ENCODE results near the gene LSM10. TPM values are rescaled to one million over a fixed set of nuclear protein-coding genes. Genes with fewer than 3 reads are reported as not detected.
A peak's percentile ranks its signal among the peaks of the same experiment; 100 is the strongest.

LSM10 gene
- total and polyA plus RNA-seq, 10 donors: 42.9 to 87.6 (median 59.2) TPM

DNA sequence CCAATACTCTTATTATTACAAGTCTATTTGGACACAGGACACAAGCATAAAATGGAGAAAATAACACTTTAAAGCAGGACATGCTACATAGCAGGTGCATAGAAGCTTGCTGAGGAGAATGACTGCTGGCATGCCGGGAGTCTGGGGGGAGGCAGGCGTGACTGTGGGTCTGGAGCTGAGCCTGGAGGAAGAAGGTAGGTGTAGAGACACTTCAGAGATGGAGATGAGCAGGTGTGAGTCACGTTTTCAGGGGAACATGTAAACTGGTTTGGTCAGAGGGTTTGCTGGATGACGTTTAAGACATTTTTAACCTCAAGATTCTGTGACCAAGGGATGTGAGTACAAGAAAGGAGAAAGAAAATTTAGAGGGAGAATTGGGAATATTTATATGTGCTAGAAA lies 28.1 kb upstream of the LSM10 start:
- H3K9me3 ChIP-seq: no peaks in the 10 kb centered on the region
- no peak overlapping the region for H3K4me3 ChIP-seq
- H3K27ac ChIP-seq: no peak overlapping the region
- no peaks in the 10 kb centered on the region for H3K27me3 ChIP-seq (replicated peaks in 1 of 7)
- H3K4me1 ChIP-seq: peaks cover 0 to 13% (median 2%) of the 10 kb centered on the region in 6 donors
- peaks cover 0 to 9% (median 0%) of the 10 kb centered on the region in 6 donors for H3K36me3 ChIP-seq
- 74 to 87% (median 78%) methylated on average over 4 of the region's 4 CpGs for WGBS, 5 donors
- TF ChIP-seq POLR2AphosphoS5 (IDR thresholded peaks at IDR 0.05) (no peak), POLR2A (IDR thresholded peaks at IDR 0.05) (no peak)
- TF ChIP-seq, protein P1, sequence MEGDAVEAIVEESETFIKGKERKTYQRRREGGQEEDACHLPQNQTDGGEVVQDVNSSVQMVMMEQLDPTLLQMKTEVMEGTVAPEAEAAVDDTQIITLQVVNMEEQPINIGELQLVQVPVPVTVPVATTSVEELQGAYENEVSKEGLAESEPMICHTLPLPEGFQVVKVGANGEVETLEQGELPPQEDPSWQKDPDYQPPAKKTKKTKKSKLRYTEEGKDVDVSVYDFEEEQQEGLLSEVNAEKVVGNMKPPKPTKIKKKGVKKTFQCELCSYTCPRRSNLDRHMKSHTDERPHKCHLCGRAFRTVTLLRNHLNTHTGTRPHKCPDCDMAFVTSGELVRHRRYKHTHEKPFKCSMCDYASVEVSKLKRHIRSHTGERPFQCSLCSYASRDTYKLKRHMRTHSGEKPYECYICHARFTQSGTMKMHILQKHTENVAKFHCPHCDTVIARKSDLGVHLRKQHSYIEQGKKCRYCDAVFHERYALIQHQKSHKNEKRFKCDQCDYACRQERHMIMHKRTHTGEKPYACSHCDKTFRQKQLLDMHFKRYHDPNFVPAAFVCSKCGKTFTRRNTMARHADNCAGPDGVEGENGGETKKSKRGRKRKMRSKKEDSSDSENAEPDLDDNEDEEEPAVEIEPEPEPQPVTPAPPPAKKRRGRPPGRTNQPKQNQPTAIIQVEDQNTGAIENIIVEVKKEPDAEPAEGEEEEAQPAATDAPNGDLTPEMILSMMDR (IDR thresholded peaks at IDR 0.05 in 8 of 11, conservative IDR thresholded peaks at IDR 0.05 in 3 of 11): no peak
- intact Hi-C loops (cut with DNase I; ENCODE audit: low total_unique reads): no loop called here
- DNase-seq: no peak

GRCh38 chr1:36421649-36422048 lies 23.9 kb upstream of the LSM10 start:
- Histone ChIP-seq H3K27ac (peak overlapping the region in 2 of 8 donors; percentile 61 to 75), H3K36me3 (peaks cover 0 to 9% (median 2%) of the 10 kb centered on the region in 6 donors), H3K4me3 (no peak overlapping the region), H3K9me3 (no peaks in the 10 kb centered on the region), H3K4me1 (peaks cover 4 to 31% (median 13%) of the 10 kb centered on the region in 6 donors), H3K27me3 (replicated peaks in 1 of 7) (no peaks in the 10 kb centered on the region)
- no peak for DNase-seq
- TF ChIP-seq POLR2AphosphoS5 (IDR thresholded peaks at IDR 0.05): no peak
- no peak for TF ChIP-seq POLR2A (IDR thresholded peaks at IDR 0.05)
- TF ChIP-seq, protein P1 (IDR thresholded peaks at IDR 0.05 in 8 of 11, conservative IDR thresholded peaks at IDR 0.05 in 3 of 11): no peak
- WGBS, 5 donors: 86 to 91% (median 88%) methylated on average over 7 of the region's 7 CpGs
- intact Hi-C loops (cut with DNase I; ENCODE audit: low total_unique reads): no loop called here

DNA sequence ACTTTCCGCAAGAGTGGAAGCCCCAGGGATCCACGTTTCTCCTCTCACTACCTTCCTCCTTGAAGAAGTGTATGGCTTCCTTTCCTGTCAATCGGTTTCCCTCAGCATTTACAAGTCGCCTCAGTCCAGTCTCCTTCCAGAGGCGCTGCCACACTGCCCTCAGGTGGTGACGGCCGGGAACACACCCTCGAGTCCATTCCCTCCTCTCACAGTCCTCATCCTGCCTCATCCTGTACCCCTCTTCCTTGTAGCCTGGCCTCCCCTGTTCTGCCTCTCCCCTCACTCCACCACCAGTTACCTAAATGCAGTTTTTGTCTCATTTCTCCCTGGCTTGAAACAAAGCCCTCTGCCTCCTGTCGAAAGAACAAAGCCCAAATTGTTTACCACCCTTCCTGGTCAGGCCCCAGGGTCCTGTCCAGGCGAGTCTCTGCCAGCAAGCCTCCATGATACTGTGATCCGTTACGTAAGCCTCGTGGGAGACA lies 23.2 kb upstream of the LSM10 start:
- peak in 2 of 3 donors; percentile 72 to 79 for TF ChIP-seq POLR2AphosphoS5 (IDR thresholded peaks at IDR 0.05)
- TF ChIP-seq, protein P1 (IDR thresholded peaks at IDR 0.05 in 8 of 11, conservative IDR thresholded peaks at IDR 0.05 in 3 of 11): peak; percentile 88 to 98 (median 96)
- TF ChIP-seq POLR2A (IDR thresholded peaks at IDR 0.05): no peak
- WGBS, 5 donors: 17 to 25% (median 20%) methylated on average over 13 of the region's 13 CpGs
- peaks cover 4 to 31% (median 13%) of the 10 kb centered on the region in 6 donors for H3K4me1 ChIP-seq
- H3K36me3 ChIP-seq: peaks cover 0 to 9% (median 2%) of the 10 kb centered on the region in 6 donors
- DNase-seq: peak; percentile 96
- no peaks in the 10 kb centered on the region for H3K9me3 ChIP-seq
- no peak overlapping the region for H3K4me3 ChIP-seq
- no peaks in the 10 kb centered on the region for H3K27me3 ChIP-seq (replicated peaks in 1 of 7)
- H3K27ac ChIP-seq: peak overlapping the region in 7 of 8 donors; percentile 12 to 75 (median 58)
- intact Hi-C loops (cut with DNase I; ENCODE audit: low total_unique reads): no loop called here

GRCh38 chr1:36420409-36420808 lies 22.7 kb upstream of the LSM10 start:
- Histone ChIP-seq H3K36me3 (peaks cover 0 to 9% (median 2%) of the 10 kb centered on the region in 6 donors), H3K9me3 (no peaks in the 10 kb centered on the region), H3K4me1 (peaks cover 4 to 31% (median 13%) of the 10 kb centered on the region in 6 donors), H3K4me3 (no peak overlapping the region), H3K27ac (peak overlapping the region in 7 of 8 donors; percentile 12 to 75 (median 58)), H3K27me3 (replicated peaks in 1 of 7) (no peaks in the 10 kb centered on the region)
- TF ChIP-seq POLR2AphosphoS5 (IDR thresholded peaks at IDR 0.05) (no peak), POLR2A (IDR thresholded peaks at IDR 0.05) (no peak)
- TF ChIP-seq, protein P1 (IDR thresholded peaks at IDR 0.05 in 8 of 11, conservative IDR thresholded peaks at IDR 0.05 in 3 of 11): no peak
- intact Hi-C loops (cut with DNase I; ENCODE audit: low total_unique reads): no loop called here
- WGBS, 5 donors: 24 to 54% (median 45%) methylated on average over 5 of the region's 5 CpGs
- DNase-seq: no peak

Data from spleen (tissue), 11 donors.